Measurements from ENCODE around the gene SLC31A2.
"Not testable (repeated sequence)": the region's sequence is repeated elsewhere in the genome, so short reads cannot be mapped to it uniquely, and the experiment has no call there.

SLC31A2 gene

GRCh38 chr9:113150670-113151611 is at the start of gene SLC31A2:
Gene SLC31A2, plus strand, starts transcription at chr9:113151007. Its CDS starts 68 bp downstream, at chr9:113151075.
- DNase-seq = peak; percentile 91
- Mint-ChIP-seq H3K9me3 (no peaks in the 10 kb centered on the region), H3K4me1 (peaks cover 32% of the 10 kb centered on the region), H3K27ac (no peak within 1 kb of the TSS), H3K4me3 (peak within 1 kb of the TSS; percentile 76), H3K27me3 (peaks cover 2% of the 10 kb centered on the region), H3K36me3 (ENCODE audit: low read depth) (no peaks in the 10 kb centered on the region)
- peak; percentile 97 for ATAC-seq

GRCh38 chr9:113105345-113105744 is 45.5 kb upstream of the SLC31A2 start:
- H3K36me3 Mint-ChIP-seq (ENCODE audit: low read depth); H3K9me3 Mint-ChIP-seq; H3K4me1 Mint-ChIP-seq; H3K4me3 Mint-ChIP-seq; DNase-seq; ATAC-seq; H3K27me3 Mint-ChIP-seq; H3K27ac Mint-ChIP-seq: not testable (repeated sequence)

GRCh38 chr9:113111065-113111951 is 39.5 kb upstream of the SLC31A2 start:
- not testable (repeated sequence) for H3K4me3 Mint-ChIP-seq; H3K9me3 Mint-ChIP-seq; H3K27me3 Mint-ChIP-seq; H3K4me1 Mint-ChIP-seq; H3K36me3 Mint-ChIP-seq (ENCODE audit: low read depth); H3K27ac Mint-ChIP-seq
- DNase-seq (peak; percentile 5), ATAC-seq (peak; percentile 64)

GRCh38 chr9:113112706-113113510 is 37.9 kb upstream of the SLC31A2 start:
- ATAC-seq = peak; percentile 45
- not testable (repeated sequence) for H3K9me3 Mint-ChIP-seq; H3K27ac Mint-ChIP-seq; H3K4me1 Mint-ChIP-seq; H3K36me3 Mint-ChIP-seq (ENCODE audit: low read depth); H3K27me3 Mint-ChIP-seq; H3K4me3 Mint-ChIP-seq; DNase-seq

- ATAC-seq; H3K9me3 Mint-ChIP-seq; H3K4me1 Mint-ChIP-seq; H3K36me3 Mint-ChIP-seq (ENCODE audit: low read depth); H3K4me3 Mint-ChIP-seq; DNase-seq; H3K27me3 Mint-ChIP-seq; H3K27ac Mint-ChIP-seq: not testable (repeated sequence)
Observed at GRCh38 chr9:113118829-113119228, 32.0 kb upstream of the SLC31A2 start.

- H3K4me1 Mint-ChIP-seq = no peaks in the 10 kb centered on the region
- ATAC-seq (no peak), DNase-seq (no peak)
- H3K9me3 Mint-ChIP-seq = no peaks in the 10 kb centered on the region
- peaks cover 21% of the 10 kb centered on the region for H3K27me3 Mint-ChIP-seq
- H3K27ac Mint-ChIP-seq = no peak overlapping the region
- no peaks in the 10 kb centered on the region for H3K36me3 Mint-ChIP-seq (ENCODE audit: low read depth)
- no peak overlapping the region for H3K4me3 Mint-ChIP-seq
Observed at GRCh38 chr9:113125386-113126035, 25.3 kb upstream of the SLC31A2 start.

- Mint-ChIP-seq H3K4me1 (no peaks in the 10 kb centered on the region), H3K4me3 (no peak overlapping the region), H3K36me3 (ENCODE audit: low read depth) (no peaks in the 10 kb centered on the region), H3K27me3 (peaks cover 23% of the 10 kb centered on the region), H3K27ac (no peak overlapping the region), H3K9me3 (no peaks in the 10 kb centered on the region)
- DNase-seq (no peak), ATAC-seq (no peak)
Observed at GRCh38 chr9:113129466-113129865, 21.3 kb upstream of the SLC31A2 start.

GRCh38 chr9:113129884-113130283 is 20.9 kb upstream of the SLC31A2 start:
- Mint-ChIP-seq H3K4me3 (no peak overlapping the region), H3K27ac (no peak overlapping the region), H3K9me3 (no peaks in the 10 kb centered on the region), H3K36me3 (ENCODE audit: low read depth) (no peaks in the 10 kb centered on the region), H3K27me3 (peaks cover 23% of the 10 kb centered on the region), H3K4me1 (no peaks in the 10 kb centered on the region)
- ATAC-seq = no peak
- DNase-seq = no peak

GRCh38 chr9:113131689-113132151 is 19.1 kb upstream of the SLC31A2 start:
- ATAC-seq = no peak
- H3K4me1 Mint-ChIP-seq = no peaks in the 10 kb centered on the region
- H3K36me3 Mint-ChIP-seq (ENCODE audit: low read depth) = no peaks in the 10 kb centered on the region
- H3K4me3 Mint-ChIP-seq = no peak overlapping the region
- H3K27me3 Mint-ChIP-seq = peaks cover 26% of the 10 kb centered on the region
- no peak overlapping the region for H3K27ac Mint-ChIP-seq
- no peaks in the 10 kb centered on the region for H3K9me3 Mint-ChIP-seq
- DNase-seq = no peak

- ATAC-seq (no peak), DNase-seq (no peak)
- Mint-ChIP-seq H3K9me3 (peaks cover 9% of the 10 kb centered on the region), H3K27me3 (peaks cover 7% of the 10 kb centered on the region), H3K36me3 (ENCODE audit: low read depth) (no peaks in the 10 kb centered on the region), H3K4me3 (no peak overlapping the region), H3K4me1 (no peaks in the 10 kb centered on the region), H3K27ac (no peak overlapping the region)
Observed at GRCh38 chr9:113137196-113138168, 13.3 kb upstream of the SLC31A2 start.

- Mint-ChIP-seq H3K4me3 (no peak overlapping the region), H3K4me1 (no peaks in the 10 kb centered on the region), H3K36me3 (ENCODE audit: low read depth) (no peaks in the 10 kb centered on the region), H3K27ac (no peak overlapping the region), H3K9me3 (peaks cover 9% of the 10 kb centered on the region), H3K27me3 (peaks cover 12% of the 10 kb centered on the region)
- DNase-seq = no peak
- no peak for ATAC-seq
Observed at GRCh38 chr9:113138760-113139159, 12.0 kb upstream of the SLC31A2 start.

- Mint-ChIP-seq H3K27ac (no peak overlapping the region), H3K27me3 (peaks cover 14% of the 10 kb centered on the region), H3K9me3 (peaks cover 9% of the 10 kb centered on the region), H3K36me3 (ENCODE audit: low read depth) (no peaks in the 10 kb centered on the region), H3K4me3 (no peak overlapping the region), H3K4me1 (no peaks in the 10 kb centered on the region)
- no peak for DNase-seq
- no peak for ATAC-seq
Observed at GRCh38 chr9:113139225-113139829, 11.5 kb upstream of the SLC31A2 start.

All from activated naive CD8-positive, alpha-beta T cell treated with anti-CD3 and anti-CD28 coated beads, Interleukin-2, amount 50 U/mL, for 24 hours (primary cell).